Tibial artery (tissue), 4 donors: ENCODE measurements around the gene HRC.

Experiments used
- DNase-seq, 2 donors: peaks; one replicate each; pipeline ENCODE4 v3.0.0-alpha.2; 2019
- H3K27ac ChIP-seq, 2 donors: fragments of 200-600 bp; sonication (generic) in 1 of 2; 1 replicate in 1 of 2; 2 replicates in 1 of 2; pipeline ENCODE4 v1.5.1; 2018 to 2019; ENCODE audit warnings: mild to moderate bottlenecking in 1 of 2
- H3K27me3 ChIP-seq, 2 donors: fragments of 200-600 bp; sonication (generic) in 1 of 2; one replicate each; pipeline versions ENCODE4 v1.5.1 to v1.6.0; 2016 to 2019
- H3K36me3 ChIP-seq, 3 donors: fragments of 200-600 bp; sonication (generic) in 2 of 3; one replicate each; pipeline ENCODE4 v1.5.1; 2016 to 2019; ENCODE audit warnings: mild to moderate bottlenecking in 2 of 3
- H3K4me1 ChIP-seq, 4 donors: fragments of 200-600 bp; sonication (generic) in 2 of 4; 1 replicate in 3 of 4; 2 replicates in 1 of 4; pipeline ENCODE4 v1.5.1; 2016 to 2019
- H3K4me3 ChIP-seq, 2 donors: fragments of 200-600 bp; sonication (generic) in 1 of 2; 1 replicate in 1 of 2; 2 replicates in 1 of 2; pipeline ENCODE4 v1.5.1; 2018 to 2019; ENCODE audit warnings: mild to moderate bottlenecking in 2 of 2
- H3K9me3 ChIP-seq, 3 donors: fragments of 200-600 bp; sonication (generic) in 1 of 3; one replicate each; pipeline ENCODE4 v1.5.1; 2016 to 2019
- intact Hi-C: fragments of 100-400 bp; cut with DNase I; formaldehyde crosslinking; loops from one replicate; pipeline ENCODE4 v1.15.0; 2023; ENCODE audit warnings: low total_unique reads
- TF ChIP-seq, protein P1 (sequence below), 2 experiments: fragments of 200-600 bp in 1 of 2; fragments of 450-650 bp in 1 of 2; IDR thresholded peaks; one replicate each; pipeline ENCODE4 v1.5.1; 2017 to 2019; ENCODE audit warnings: antibody characterized with exemption in 2 of 2, mild to moderate bottlenecking in 1 of 2, moderate library complexity in 1 of 2

The HRC gene

DNA sequence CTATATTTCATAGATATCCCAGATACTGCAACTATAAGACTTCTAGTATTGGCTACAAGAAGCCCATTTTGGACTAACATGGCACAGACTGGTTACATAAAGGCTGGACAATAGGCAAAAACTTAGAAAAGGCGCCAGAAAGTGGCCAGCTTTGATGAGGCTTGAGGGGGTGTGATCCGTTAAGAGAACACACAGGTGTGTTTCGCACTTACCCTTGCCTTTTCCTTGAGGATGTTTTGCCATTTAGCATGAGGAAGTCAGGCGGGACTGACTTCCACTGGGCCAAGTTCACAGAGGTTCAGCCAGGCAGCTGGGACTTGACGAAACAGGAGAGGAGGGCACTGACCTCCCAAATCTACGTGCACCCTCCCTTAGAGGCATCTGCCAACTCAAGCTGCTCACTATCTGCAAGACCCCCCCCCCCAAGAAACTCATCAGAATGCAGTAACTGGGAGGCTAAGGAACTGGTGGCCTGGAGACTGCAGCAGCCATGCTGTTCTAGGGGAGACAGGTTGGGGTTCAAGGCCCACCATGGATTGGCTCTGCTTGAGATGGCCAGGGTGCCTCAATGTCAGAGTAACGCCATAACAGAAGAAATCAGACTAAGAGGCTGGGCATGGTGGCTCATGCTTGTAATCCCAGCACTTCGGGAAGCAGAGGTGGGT lies 45.5 kb downstream of the HRC start:
- intact Hi-C loops, result loop anchor here (5.0 kb wide), 1 partner anchor 33 kb away; no protein-coding TSS in a partner anchor
- Histone ChIP-seq H3K4me1 (peaks cover 0 to 26% (median 15%) of the 10 kb centered on the region in 4 donors), H3K4me3 (no peak overlapping the region), H3K9me3 (no peaks in the 10 kb centered on the region), H3K27ac (peak overlapping the region in 1 of 2 donors; percentile 65), H3K36me3 (peaks cover 27 to 48% (median 38%) of the 10 kb centered on the region in 3 donors), H3K27me3 (no peaks in the 10 kb centered on the region)
- TF ChIP-seq, protein P1, sequence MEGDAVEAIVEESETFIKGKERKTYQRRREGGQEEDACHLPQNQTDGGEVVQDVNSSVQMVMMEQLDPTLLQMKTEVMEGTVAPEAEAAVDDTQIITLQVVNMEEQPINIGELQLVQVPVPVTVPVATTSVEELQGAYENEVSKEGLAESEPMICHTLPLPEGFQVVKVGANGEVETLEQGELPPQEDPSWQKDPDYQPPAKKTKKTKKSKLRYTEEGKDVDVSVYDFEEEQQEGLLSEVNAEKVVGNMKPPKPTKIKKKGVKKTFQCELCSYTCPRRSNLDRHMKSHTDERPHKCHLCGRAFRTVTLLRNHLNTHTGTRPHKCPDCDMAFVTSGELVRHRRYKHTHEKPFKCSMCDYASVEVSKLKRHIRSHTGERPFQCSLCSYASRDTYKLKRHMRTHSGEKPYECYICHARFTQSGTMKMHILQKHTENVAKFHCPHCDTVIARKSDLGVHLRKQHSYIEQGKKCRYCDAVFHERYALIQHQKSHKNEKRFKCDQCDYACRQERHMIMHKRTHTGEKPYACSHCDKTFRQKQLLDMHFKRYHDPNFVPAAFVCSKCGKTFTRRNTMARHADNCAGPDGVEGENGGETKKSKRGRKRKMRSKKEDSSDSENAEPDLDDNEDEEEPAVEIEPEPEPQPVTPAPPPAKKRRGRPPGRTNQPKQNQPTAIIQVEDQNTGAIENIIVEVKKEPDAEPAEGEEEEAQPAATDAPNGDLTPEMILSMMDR (IDR thresholded peaks at IDR 0.05), result no peak
- DNase-seq, result no peak

DNA sequence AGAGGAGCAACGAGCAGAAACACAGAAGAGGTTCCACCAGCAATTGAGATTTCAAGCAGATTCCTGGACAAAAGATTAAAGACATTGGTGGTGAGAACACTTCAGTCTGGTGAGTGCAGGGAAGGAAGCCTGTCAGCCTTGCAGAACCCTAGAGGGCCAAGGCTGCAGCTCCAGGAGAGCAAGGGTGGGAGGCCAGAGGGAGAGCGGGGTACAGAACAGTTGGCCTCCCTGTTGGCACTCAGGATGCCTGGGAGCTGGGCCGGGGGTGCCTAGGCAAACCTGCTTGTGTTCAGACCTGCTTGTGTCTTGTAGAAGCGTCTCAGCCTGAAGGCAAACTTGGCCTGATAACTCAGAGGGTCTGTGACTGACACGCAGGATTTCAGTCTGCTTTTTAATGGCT lies 46.1 kb downstream of the HRC start:
- no peak overlapping the region for H3K27ac ChIP-seq
- no peaks in the 10 kb centered on the region for H3K9me3 ChIP-seq
- H3K4me3 ChIP-seq, result no peak overlapping the region
- no peaks in the 10 kb centered on the region for H3K27me3 ChIP-seq
- H3K36me3 ChIP-seq, result peaks cover 33 to 55% (median 45%) of the 10 kb centered on the region in 3 donors
- TF ChIP-seq, protein P1 (IDR thresholded peaks at IDR 0.05), result no peak
- intact Hi-C loops, result loop anchor here (5.0 kb wide), 1 partner anchor 33 kb away; no protein-coding TSS in a partner anchor
- no peak for DNase-seq
- peaks cover 0 to 26% (median 14%) of the 10 kb centered on the region in 4 donors for H3K4me1 ChIP-seq

DNA sequence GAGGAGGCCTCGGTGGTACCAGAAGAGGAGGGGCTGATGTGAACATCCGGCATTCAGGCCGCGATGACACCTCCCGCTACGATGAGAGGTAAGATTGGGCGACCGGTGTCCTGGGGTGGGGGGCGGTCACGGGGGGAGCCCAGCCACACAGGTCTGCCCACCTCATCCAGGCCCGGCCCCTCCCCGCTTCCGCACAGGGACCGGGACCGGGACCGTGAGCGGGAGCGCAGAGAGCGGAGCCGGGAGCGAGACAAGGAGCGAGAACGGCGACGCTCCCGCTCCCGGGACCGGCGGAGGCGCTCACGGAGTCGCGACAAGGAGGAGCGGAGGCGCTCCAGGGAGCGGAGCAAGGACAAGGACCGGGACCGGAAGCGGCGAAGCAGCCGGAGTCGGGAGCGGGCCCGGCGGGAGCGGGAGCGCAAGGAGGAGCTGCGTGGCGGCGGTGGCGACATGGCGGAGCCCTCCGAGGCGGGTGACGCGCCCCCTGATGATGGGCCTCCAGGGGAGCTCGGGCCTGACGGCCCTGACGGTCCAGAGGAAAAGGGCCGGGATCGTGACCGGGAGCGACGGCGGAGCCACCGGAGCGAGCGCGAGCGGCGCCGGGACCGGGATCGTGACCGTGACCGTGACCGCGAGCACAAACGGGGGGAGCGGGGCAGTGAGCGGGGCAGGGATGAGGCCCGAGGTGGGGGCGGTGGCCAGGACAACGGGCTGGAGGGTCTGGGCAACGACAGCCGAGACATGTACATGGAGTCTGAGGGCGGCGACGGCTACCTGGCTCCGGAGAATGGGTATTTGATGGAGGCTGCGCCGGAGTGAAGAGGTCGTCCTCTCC lies 47.4 kb downstream of the HRC start:
- H3K27me3 ChIP-seq, result no peaks in the 10 kb centered on the region
- no peak overlapping the region for H3K27ac ChIP-seq
- no peak overlapping the region for H3K4me3 ChIP-seq
- H3K9me3 ChIP-seq, result no peaks in the 10 kb centered on the region
- no peak for DNase-seq
- intact Hi-C loops, result loop anchor here (5.0 kb wide), 1 partner anchor 34 kb away; no protein-coding TSS in a partner anchor
- TF ChIP-seq, protein P1 (IDR thresholded peaks at IDR 0.05), result no peak
- H3K36me3 ChIP-seq, result peaks cover 42 to 67% (median 57%) of the 10 kb centered on the region in 3 donors
- peaks cover 0 to 20% (median 10%) of the 10 kb centered on the region in 4 donors for H3K4me1 ChIP-seq

DNA sequence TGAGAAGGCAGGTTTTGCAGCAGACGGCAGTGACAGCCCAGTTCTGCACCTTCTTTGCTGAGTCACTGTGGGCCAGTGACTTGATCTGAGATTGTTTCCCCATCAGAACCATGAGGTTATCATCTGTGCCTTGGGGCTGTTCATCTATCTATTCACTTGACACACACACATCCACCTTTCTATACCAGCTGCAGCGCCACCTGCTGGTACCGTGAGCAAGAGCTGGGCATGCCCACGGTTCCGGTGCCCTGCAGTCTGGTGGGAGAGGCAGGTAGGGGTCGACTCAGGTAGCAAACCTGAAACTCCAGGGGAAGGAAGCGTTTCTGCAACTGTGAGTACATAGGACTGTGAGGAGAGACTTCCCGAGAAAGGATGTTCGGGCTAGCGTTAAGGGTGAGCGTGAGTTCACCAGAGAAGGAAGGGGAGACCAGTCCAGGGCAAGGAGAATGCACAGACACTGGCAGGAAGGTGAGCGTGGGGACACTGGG lies 48.5 kb downstream of the HRC start:
- no peak for DNase-seq
- H3K4me1 ChIP-seq, result peaks cover 0 to 20% (median 10%) of the 10 kb centered on the region in 4 donors
- TF ChIP-seq, protein P1 (IDR thresholded peaks at IDR 0.05), result peak; percentile 63 to 68
- no peak overlapping the region for H3K27ac ChIP-seq
- intact Hi-C loops, result loop anchor here (5.0 kb wide), 1 partner anchor 36 kb away; no protein-coding TSS in a partner anchor
- H3K4me3 ChIP-seq, result no peak overlapping the region
- H3K9me3 ChIP-seq, result no peaks in the 10 kb centered on the region
- H3K27me3 ChIP-seq, result no peaks in the 10 kb centered on the region
- H3K36me3 ChIP-seq, result peaks cover 54 to 79% (median 68%) of the 10 kb centered on the region in 3 donors

DNA sequence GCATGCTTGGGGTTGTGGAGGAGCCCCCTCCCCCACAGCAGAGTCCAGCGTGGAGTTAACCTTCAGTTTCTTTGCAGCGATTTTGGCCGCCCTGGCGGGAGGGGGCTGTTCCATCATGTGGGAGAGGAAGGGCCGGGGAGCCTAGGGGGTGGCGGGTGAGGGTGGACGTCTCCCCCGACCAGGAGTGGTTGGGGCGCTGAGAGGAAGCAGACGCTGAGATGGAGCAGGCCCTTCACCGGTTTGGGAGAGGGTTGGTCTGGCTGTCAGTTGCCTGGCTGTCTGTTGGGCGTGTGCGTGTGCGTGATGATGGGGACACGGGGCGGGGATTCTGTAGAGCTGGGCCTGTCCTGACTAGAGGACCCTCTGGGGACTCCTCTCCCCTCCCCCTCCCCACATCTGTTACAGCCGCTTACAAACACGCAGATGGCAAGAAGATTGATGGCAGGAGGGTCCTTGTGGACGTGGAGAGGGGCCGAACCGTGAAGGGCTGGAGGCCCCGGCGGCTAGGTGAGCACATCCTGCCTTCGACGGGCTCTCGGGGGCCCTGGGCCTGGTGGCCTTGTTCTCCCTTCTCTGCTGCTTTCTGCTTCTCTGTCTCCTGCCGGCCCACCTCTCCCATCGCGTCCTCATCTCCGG lies 50.8 kb downstream of the HRC start:
- intact Hi-C loops, result no loop called here
- Histone ChIP-seq H3K4me3 (no peak overlapping the region), H3K9me3 (no peaks in the 10 kb centered on the region), H3K27me3 (no peaks in the 10 kb centered on the region), H3K36me3 (peaks cover 76 to 100% (median 91%) of the 10 kb centered on the region in 3 donors), H3K27ac (no peak overlapping the region), H3K4me1 (no peaks in the 10 kb centered on the region)
- TF ChIP-seq, protein P1 (IDR thresholded peaks at IDR 0.05), result no peak
- no peak for DNase-seq
